HG02763 (cell line): ENCODE results near the gene SLC13A4.
"Not testable (repeated sequence)": the region's sequence is repeated elsewhere in the genome, so short reads cannot be mapped to it uniquely, and the experiment has no call there.

Source experiments
- ATAC-seq: cut with Tn5 transposase; IDR thresholded peaks from one replicate; pipeline ENCODE4 v1.9.1; 2021; ENCODE audit warnings: mild to moderate bottlenecking, moderate library complexity; ENCODE audit not compliant: unreplicated experiment

Gene SLC13A4

GRCh38 chr7:135728136-135728669 lies at the start of gene SLC13A4:
SLC13A4 (minus strand) TSS chr7:135728186; CDS start chr7:135727496, 690 bp downstream.
- ATAC-seq: no peak

DNA sequence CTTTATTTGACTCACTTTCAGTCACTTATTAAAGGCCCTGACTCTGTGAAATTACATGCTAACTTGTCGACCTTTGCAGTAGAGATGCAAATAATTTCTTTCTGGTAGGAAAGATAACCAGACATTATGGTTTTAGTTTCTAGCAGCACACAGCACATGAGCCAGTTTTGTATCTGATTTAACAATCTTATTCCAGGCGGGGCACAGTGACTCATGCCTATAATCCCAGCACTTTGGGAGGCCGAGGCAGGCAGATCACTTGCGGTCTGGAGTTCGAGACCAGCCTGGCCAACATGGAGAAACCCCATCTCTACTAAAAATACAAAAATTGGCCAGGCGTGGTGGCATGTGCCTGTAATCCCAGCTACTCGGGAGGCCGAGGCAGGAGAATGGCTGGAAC lies 47.9 kb upstream of the SLC13A4 start:
- not testable (repeated sequence) for ATAC-seq

DNA sequence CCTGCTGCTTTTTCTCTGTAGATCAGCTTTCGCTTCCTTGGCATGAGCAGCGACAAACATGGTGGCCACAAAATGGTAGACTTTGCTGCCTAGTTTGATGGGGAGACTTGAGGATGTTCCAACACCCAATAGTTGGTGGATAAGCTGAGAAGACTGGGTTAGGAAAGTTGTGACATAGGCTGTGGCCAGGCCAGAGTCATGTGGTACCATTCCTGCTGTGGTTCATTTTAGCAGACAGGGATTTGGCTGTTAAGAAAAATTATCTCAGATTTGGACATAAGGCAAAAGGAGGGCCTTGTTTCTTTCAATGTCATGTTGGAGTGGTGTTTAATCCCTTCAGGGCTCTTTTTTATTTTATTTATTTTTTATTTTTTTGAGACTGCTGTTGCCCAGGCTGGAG lies 47.2 kb upstream of the SLC13A4 start:
- ATAC-seq: no peak

- no peak for ATAC-seq
These were observed 46.3 kb upstream of the SLC13A4 start for GRCh38 chr7:135774284-135774683.

GRCh38 chr7:135773464-135773863 lies 45.5 kb upstream of the SLC13A4 start:
- no peak for ATAC-seq

DNA sequence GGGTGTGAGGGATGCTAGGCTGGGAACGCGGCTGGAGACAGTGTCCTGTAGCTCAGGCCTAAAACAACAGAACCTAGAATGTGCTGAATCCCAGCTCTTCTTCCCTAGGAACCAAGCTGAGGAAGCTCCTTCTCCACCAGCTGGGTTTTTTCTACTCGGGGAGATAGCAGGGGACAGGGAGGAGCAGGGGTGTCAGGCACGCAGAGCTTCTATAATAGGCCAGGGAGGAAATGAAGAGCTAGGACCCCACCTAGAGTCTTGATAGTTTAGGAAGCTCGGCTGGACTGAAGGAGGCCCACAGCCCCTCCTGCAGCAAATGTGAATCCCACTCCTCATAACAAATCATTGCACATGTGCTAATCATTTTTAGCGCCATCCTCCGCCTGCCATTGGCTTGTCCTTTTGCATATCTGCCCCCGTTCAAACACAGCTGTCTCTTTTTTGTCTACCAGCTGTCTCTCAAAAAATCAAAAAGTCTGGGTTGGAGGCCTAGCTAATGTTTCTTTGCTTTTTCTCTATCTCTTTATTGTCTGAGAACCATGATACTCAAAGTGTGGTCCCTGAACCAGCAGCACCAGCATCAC lies 44.7 kb upstream of the SLC13A4 start:
- no peak for ATAC-seq

DNA sequence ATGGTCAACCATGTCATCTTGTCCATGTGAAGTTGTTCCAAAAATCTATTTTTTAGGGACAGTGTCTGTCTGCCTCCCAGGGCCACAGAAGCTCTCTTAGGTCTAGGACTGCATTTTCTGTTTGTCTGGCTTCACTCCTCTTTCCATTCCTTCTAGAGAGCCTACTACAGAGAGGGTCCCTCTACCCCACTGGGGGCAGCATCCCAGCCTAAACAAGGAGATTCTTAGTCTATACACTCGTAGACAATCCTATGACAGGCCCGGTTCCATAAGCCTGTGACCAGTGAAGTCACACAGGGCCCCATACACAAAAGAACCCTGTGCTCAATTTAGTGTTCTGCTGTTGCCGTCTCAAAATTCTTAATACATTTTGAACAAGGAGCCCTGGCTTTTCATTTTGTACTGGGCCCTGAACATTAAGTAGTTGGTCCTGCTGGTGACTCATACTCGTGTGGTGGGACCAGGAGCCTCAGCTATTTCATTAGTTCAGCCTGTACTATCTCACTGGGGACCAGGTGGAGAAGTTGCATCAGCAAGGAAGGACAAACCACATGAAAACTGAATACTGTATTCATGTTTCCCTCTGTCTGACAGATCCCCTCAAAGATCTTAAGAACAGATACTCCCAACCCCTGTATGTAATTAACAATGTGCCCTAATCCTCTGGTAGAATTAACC lies 44.1 kb upstream of the SLC13A4 start:
- ATAC-seq: no peak

GRCh38 chr7:135771051-135771450 lies 43.1 kb upstream of the SLC13A4 start:
- ATAC-seq: no peak

GRCh38 chr7:135770139-135770710 lies 42.2 kb upstream of the SLC13A4 start:
- no peak for ATAC-seq

DNA sequence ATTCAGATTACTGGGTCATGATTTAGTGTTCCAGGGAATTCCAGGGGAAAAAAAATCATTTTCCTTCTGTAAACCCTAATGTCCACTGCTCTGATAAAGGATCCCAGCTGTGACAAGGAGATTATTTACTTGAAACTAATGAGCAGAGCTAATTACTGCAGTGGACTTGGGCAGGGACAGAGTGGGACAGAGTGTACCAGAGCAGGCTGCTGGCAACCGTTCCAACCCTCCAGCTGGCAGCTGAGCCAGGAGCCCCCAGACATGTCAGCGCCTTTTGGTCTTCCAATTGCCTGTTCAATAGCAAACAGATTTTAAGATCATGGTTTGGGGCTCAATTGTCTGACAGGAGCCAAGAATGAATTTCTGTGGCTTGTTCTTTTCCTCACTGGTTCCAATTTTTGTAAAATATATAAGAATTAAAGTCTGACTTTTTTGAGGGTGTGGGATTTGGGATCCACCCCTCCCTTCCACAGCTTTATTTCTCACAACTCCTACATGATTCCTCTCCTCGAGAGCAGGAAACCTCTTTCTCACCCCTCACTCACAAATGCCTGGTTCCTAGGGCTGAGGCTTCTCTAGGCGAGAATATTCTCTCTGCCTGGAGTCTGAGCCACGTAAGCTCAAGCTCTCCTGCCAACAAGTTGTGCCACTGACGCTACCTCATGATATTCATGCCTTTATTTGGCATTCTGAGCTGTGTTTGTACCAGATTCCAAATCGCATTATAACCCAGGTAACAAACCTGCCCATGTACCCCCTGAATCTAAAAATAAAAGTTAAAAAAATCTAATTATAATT lies 41.2 kb upstream of the SLC13A4 start:
- no peak for ATAC-seq

GRCh38 chr7:135768467-135768866 lies 40.5 kb upstream of the SLC13A4 start:
- ATAC-seq: no peak

GRCh38 chr7:135768064-135768463 lies 40.1 kb upstream of the SLC13A4 start:
- no peak for ATAC-seq

- ATAC-seq: no peak
These were observed 35.3 kb upstream of the SLC13A4 start for GRCh38 chr7:135763261-135763660.

GRCh38 chr7:135761751-135762488 lies 33.9 kb upstream of the SLC13A4 start:
- no peak for ATAC-seq

GRCh38 chr7:135759532-135759931 lies 31.5 kb upstream of the SLC13A4 start:
- ATAC-seq: no peak

- ATAC-seq: no peak
These were observed 30.5 kb upstream of the SLC13A4 start for GRCh38 chr7:135758531-135758932.

DNA sequence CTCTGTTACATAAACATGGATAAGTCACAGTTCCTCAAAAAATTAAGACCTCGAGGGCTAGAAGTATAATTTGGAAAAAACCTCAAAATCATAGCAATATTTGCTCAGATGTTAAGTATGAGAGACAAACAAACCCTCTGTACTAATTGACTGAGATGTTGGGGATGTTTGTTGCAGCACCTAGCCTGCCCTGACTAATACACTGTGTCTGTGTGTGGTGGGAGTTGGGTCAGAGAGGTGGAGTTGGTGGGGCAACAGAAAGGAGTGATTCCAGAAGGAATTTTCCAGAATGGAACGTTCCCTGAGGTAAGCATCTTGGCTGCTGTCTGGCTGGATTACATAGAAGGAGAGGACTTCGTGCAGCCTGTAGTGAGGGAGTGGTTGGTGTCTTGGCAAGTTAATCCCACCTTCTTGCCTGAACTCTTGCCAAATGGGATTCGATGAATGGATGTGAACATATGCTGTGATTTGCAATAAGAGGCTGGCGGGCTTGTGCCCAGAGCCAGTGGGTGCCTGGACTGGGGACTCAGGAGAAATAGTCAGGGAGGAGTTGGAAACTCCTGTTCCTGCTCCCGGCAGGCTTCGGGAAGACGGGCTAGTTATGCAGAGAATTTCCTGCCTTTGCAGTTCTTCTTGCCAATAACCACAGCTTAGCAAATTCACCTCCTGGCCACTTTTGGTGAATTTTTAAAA lies 29.9 kb upstream of the SLC13A4 start:
- ATAC-seq: no peak

DNA sequence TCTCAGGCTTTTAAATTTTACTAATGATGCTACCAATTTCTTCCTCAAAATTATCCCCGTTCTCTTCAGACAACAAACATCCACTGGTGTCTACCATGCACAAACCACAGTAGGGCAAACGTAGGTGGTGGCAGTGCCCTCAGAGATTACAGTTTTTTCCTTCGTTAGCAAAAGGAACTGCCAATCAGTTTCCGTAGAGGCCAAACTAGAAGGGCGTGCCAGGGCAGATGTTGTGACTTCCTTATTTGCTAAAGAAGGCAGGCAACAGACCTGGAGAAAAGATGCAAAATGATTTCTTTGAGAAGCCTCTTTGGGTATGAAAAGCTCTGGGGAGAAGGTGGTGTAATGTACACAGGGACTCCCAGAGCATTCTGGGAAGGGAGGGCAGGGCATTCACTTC lies 28.2 kb upstream of the SLC13A4 start:
- no peak for ATAC-seq

- no peak for ATAC-seq
These were observed 27.4 kb upstream of the SLC13A4 start for GRCh38 chr7:135755351-135755753.
